CD4-positive, alpha-beta T cell (primary cell): Measurements from ENCODE around the gene PCDH9. TPM values are rescaled to one million over a fixed set of nuclear protein-coding genes. Genes with fewer than 3 reads are reported as not detected.

Experiments
- ATAC-seq: fragments of 200-7000 bp; cut with Tn5 transposase; one replicate; pipeline ENCODE4 v1.10.0; 2022; ENCODE audit warnings: mild to moderate bottlenecking; ENCODE audit not compliant: poor library complexity
- CTCF ChIA-PET: fragments of 350-600 bp; sonication (Branson Sonifier 250); formaldehyde crosslinking; loops from one replicate; lab custom pipeline; 2021; ENCODE audit warnings: antibody characterized with exemption, inconsistent platforms; lab: Charles Lee
- POLR2A ChIA-PET: fragments of 350-600 bp; sonication (Branson Sonifier 250); formaldehyde crosslinking; loops from one replicate; lab custom pipeline; 2021; ENCODE audit warnings: antibody characterized with exemption, inconsistent platforms; lab: Charles Lee
- DNase-seq, 14 experiments: peaks; one replicate each; pipeline ENCODE4 v3.0.0-alpha.2; 2013 to 2020; ENCODE audit warnings: mixed read lengths in 2 of 14
- H3K27ac ChIP-seq, 2 donors: one replicate each; pipeline versions ENCODE4 v1.5.1 to v1.7.0; 2013; ENCODE audit warnings: low read length in 2 of 2, low read depth in 1 of 2, mild to moderate bottlenecking in 1 of 2
- H3K27me3 ChIP-seq, 2 experiments: 1 replicate in 1 of 2; 2 replicates in 1 of 2; pipeline versions ENCODE4 v1.6.1 to v1.7.0; 2013; ENCODE audit warnings: low read length in 2 of 2, control low read depth in 1 of 2, mild to moderate bottlenecking in 1 of 2, moderate library complexity in 1 of 2; ENCODE audit not compliant: insufficient read depth in 2 of 2, control insufficient read depth in 1 of 2
- H3K36me3 ChIP-seq: one replicate; pipeline ENCODE4 v1.6.1; 2013; ENCODE audit warnings: low read length, control low read depth; ENCODE audit not compliant: insufficient read depth
- H3K4me1 ChIP-seq: one replicate; pipeline ENCODE4 v1.6.1; 2013; ENCODE audit warnings: low read length, control low read depth; ENCODE audit not compliant: insufficient read depth
- H3K4me3 ChIP-seq: one replicate; pipeline ENCODE4 v1.5.1; 2013; ENCODE audit warnings: mild to moderate bottlenecking, low read length, moderate library complexity
- H3K9me3 ChIP-seq, 2 experiments: 1 replicate in 1 of 2; 2 replicates in 1 of 2; pipeline versions ENCODE4 v1.6.1 to v1.7.0; 2013; ENCODE audit warnings: low read length in 2 of 2, mild to moderate bottlenecking in 2 of 2, control low read depth in 1 of 2, moderate library complexity in 1 of 2; ENCODE audit not compliant: control insufficient read depth in 1 of 2, insufficient read depth in 1 of 2
- H3K27ac Mint-ChIP-seq: one replicate; pipeline ENCODE4 v1.8.0; 2020; ENCODE audit warnings: mixed read lengths
- H3K27me3 Mint-ChIP-seq: one replicate; pipeline ENCODE4 v1.8.0; 2021; ENCODE audit warnings: mixed read lengths
- H3K36me3 Mint-ChIP-seq: one replicate; pipeline ENCODE4 v1.8.0; 2021; ENCODE audit warnings: low read depth, mixed read lengths
- H3K4me1 Mint-ChIP-seq: one replicate; pipeline ENCODE4 v1.8.0; 2021; ENCODE audit warnings: low read depth, mixed read lengths
- H3K4me3 Mint-ChIP-seq: one replicate; pipeline ENCODE4 v1.8.0; 2020; ENCODE audit warnings: mild to moderate bottlenecking, mixed read lengths
- H3K9me3 Mint-ChIP-seq: one replicate; pipeline ENCODE4 v1.8.0; 2020; ENCODE audit warnings: mixed read lengths
- CTCF ChIP-seq: fragments of 200-600 bp; IDR thresholded peaks from one replicate; pipeline ENCODE4 v1.8.0; 2022; ENCODE audit warnings: antibody characterized with exemption, mild to moderate bottlenecking
- intact Hi-C, 2 experiments: fragments of 100-400 bp; cut with DNase I in 1 of 2; cut with micrococcal nuclease in 1 of 2; formaldehyde crosslinking; loops; one replicate each; pipeline versions ENCODE4 v1.15.1 to v1.9.0; 2023 to 2025; cut with DNase I, micrococcal nuclease
- total RNA-seq, 174 experiments: library from RNA in 2 of 174; stranded (reverse) in 2 of 174; gene quantifications; one replicate each; pipeline ENCODE4 v1.2.3 and lab custom pipeline; 2021 to 2026

Gene PCDH9
- total RNA-seq, 2 experiments from 2014 or later = 0.08 to 0.19 TPM

GRCh38 chr13:66952507-66952906, 277.6 kb downstream of the PCDH9 start:
- Mint-ChIP-seq H3K36me3 (no peaks in the 10 kb centered on the region), H3K27me3 (no peaks in the 10 kb centered on the region), H3K4me1 (no peaks in the 10 kb centered on the region), H3K9me3 (no peaks in the 10 kb centered on the region), H3K4me3 (no peak overlapping the region), H3K27ac (no peak overlapping the region)
- no peaks in the 10 kb centered on the region for H3K36me3 ChIP-seq
- H3K27me3 ChIP-seq = no peaks in the 10 kb centered on the region
- POLR2A ChIA-PET = no interaction called here
- ATAC-seq (no peak), DNase-seq (no peak)
- no peaks in the 10 kb centered on the region for H3K9me3 ChIP-seq
- no peak overlapping the region for H3K27ac ChIP-seq
- no peak overlapping the region for H3K4me3 ChIP-seq
- TF ChIP-seq CTCF = no peak
- no peaks in the 10 kb centered on the region for H3K4me1 ChIP-seq
- intact Hi-C loops = no loop called here
- CTCF ChIA-PET = interaction anchor here (1.5 kb wide), 1 partner anchor 13 kb away, joined by 3 read pairs; no protein-coding TSS in a partner anchor

DNA sequence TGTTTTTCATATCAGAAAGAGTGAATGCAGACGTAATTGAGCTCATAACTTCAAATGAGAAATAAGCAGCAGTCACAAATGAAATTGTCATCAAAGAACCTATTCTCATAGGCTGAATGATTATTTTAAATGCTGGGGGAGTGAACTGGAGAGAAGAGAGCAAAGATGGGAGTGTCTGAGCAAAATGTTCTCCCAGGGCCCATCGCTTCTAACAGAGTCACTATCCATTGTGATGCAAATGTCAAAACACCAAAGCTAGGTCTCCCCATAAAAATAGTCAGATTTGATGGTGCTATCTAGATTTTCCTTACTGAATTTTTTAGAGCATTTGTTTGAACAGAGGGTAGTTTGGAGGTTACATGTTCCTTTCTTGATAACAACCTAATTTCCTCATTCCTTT, 278.7 kb downstream of the PCDH9 start:
- Mint-ChIP-seq H3K36me3 (no peaks in the 10 kb centered on the region), H3K27me3 (no peaks in the 10 kb centered on the region), H3K4me3 (no peak overlapping the region), H3K27ac (no peak overlapping the region), H3K4me1 (no peaks in the 10 kb centered on the region), H3K9me3 (no peaks in the 10 kb centered on the region)
- DNase-seq (no peak), ATAC-seq (no peak)
- POLR2A ChIA-PET = no interaction called here
- Histone ChIP-seq H3K27ac (no peak overlapping the region), H3K4me1 (no peaks in the 10 kb centered on the region), H3K36me3 (no peaks in the 10 kb centered on the region), H3K9me3 (no peaks in the 10 kb centered on the region), H3K27me3 (no peaks in the 10 kb centered on the region), H3K4me3 (no peak overlapping the region)
- no peak for TF ChIP-seq CTCF
- intact Hi-C loops = no loop called here
- CTCF ChIA-PET = no interaction called here

GRCh38 chr13:66950666-66951065, 279.5 kb downstream of the PCDH9 start:
- no peak for TF ChIP-seq CTCF
- Mint-ChIP-seq H3K27me3 (no peaks in the 10 kb centered on the region), H3K4me3 (no peak overlapping the region), H3K36me3 (no peaks in the 10 kb centered on the region), H3K4me1 (no peaks in the 10 kb centered on the region), H3K9me3 (no peaks in the 10 kb centered on the region), H3K27ac (no peak overlapping the region)
- Histone ChIP-seq H3K36me3 (no peaks in the 10 kb centered on the region), H3K9me3 (no peaks in the 10 kb centered on the region), H3K4me3 (no peak overlapping the region), H3K4me1 (no peaks in the 10 kb centered on the region), H3K27me3 (no peaks in the 10 kb centered on the region), H3K27ac (no peak overlapping the region)
- intact Hi-C loops = no loop called here
- ChIA-PET POLR2A (no interaction called here), CTCF (no interaction called here)
- ATAC-seq (no peak), DNase-seq (no peak)
